ENCODE results near the gene DDA1.

Gene DDA1

GRCh38 chr19:17312189-17313113 lies 3.1 kb downstream of the DDA1 start:
- no peak for DNase-seq

- DNase-seq = no peak
Observed at GRCh38 chr19:17314007-17314593, 4.7 kb downstream of the DDA1 start.

- DNase-seq = no peak
Observed at GRCh38 chr19:17318966-17319365, 9.6 kb downstream of the DDA1 start.

- DNase-seq = no peak
Observed at GRCh38 chr19:17319473-17320238, 10.3 kb downstream of the DDA1 start.

GRCh38 chr19:17320435-17320834 lies 11.1 kb downstream of the DDA1 start:
- no peak for DNase-seq

GRCh38 chr19:17321655-17322489 lies 12.5 kb downstream of the DDA1 start:
- DNase-seq = no peak

- DNase-seq = no peak
Observed at GRCh38 chr19:17322854-17323253, 13.5 kb downstream of the DDA1 start.

- DNase-seq = no peak
Observed at GRCh38 chr19:17323300-17323963, 14.1 kb downstream of the DDA1 start.

- peak; percentile 57 for DNase-seq
Observed at GRCh38 chr19:17323964-17324332, 14.6 kb downstream of the DDA1 start.

GRCh38 chr19:17324357-17325114 lies 15.2 kb downstream of the DDA1 start:
- DNase-seq = no peak

- DNase-seq = no peak
Observed at GRCh38 chr19:17325133-17325532, 15.8 kb downstream of the DDA1 start.

GRCh38 chr19:17325881-17326594 lies 16.7 kb downstream of the DDA1 start:
- DNase-seq = no peak

- DNase-seq = no peak
Observed at GRCh38 chr19:17326595-17326966, 17.2 kb downstream of the DDA1 start.

GRCh38 chr19:17327068-17327653 lies 17.8 kb downstream of the DDA1 start:
- no peak for DNase-seq

GRCh38 chr19:17327654-17328516 lies 18.5 kb downstream of the DDA1 start:
- DNase-seq = peak; percentile 64

GRCh38 chr19:17328517-17329365 lies 19.4 kb downstream of the DDA1 start:
- DNase-seq = no peak

- no peak for DNase-seq
Observed at GRCh38 chr19:17329366-17330261, 20.3 kb downstream of the DDA1 start.
